ENCODE data around the gene FOXD4L6.
"Not testable (repeated sequence)": the region's sequence is repeated elsewhere in the genome, so short reads cannot be mapped to it uniquely, and the experiment has no call there.

The FOXD4L6 gene

GRCh38 chr9:41128581-41128980 lies at the start of gene FOXD4L6:
FOXD4L6 (minus strand) TSS chr9:41128681; CDS start chr9:41128383, 298 bp downstream.
- TF ChIP-seq GATA2, GATA3 (IDR thresholded peaks at IDR 0.05; ENCODE audit: low read depth, low read length): not testable (repeated sequence)
